C4-2B (cell line): ENCODE data around the gene ARHGAP27.

Experiments
- H3K27ac ChIP-seq: fragments of 450-650 bp; 2 replicates; pipeline ENCODE4 v1.5.1; 2017
- ZFX ChIP-seq: fragments of 450-650 bp; IDR thresholded peaks from 2 replicates; pipeline ENCODE4 v1.6.1; 2017
- TF ChIP-seq, protein P1 (sequence below): fragments of 450-650 bp; conservative IDR thresholded peaks from 2 replicates; pipeline ENCODE4 v1.5.1; 2017; ENCODE audit warnings: mild to moderate bottlenecking

ARHGAP27 gene

DNA sequence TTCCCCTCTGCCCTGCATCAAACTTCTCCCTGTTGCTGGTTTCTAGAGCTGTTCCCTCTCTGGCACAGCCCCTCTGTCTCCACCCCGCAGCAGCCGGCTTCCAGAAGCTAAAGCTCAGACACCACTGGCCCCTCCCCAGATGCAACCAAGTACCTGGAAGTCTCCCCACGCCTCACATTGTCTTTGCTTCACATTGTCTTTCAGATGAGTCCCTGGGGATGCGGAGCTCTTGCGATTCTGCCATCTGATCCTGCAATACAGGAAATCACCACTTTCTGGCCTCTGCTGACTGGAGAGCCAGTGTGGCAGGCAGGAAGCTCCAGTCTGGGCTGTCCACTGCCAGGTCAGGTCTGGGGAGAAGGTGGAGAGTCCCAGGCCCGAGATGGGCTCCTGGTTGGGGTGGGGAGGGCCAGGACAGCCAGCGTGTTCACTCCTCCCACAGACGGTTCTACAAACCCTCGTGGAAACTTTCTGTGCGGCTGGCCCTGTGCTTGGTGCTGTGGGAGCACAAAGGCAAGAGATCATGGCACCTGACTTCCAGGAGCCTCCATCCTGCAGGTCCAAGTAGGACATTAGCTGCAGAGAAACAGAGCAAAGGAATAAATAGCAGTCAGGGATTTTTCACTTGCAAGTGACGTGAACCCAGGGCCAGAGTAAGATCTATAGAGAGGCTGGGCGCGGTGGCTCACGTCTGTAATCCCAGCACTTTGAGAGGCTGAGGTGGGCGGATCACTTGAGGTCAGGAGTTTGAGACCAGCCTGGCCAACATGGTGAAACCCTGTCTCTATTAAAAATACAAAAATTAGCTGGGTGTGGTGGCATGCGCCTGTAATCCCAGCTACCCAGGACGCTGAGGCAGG is 67.9 kb downstream of the ARHGAP27 start:
- no peak for TF ChIP-seq ZFX
- TF ChIP-seq, protein P1, sequence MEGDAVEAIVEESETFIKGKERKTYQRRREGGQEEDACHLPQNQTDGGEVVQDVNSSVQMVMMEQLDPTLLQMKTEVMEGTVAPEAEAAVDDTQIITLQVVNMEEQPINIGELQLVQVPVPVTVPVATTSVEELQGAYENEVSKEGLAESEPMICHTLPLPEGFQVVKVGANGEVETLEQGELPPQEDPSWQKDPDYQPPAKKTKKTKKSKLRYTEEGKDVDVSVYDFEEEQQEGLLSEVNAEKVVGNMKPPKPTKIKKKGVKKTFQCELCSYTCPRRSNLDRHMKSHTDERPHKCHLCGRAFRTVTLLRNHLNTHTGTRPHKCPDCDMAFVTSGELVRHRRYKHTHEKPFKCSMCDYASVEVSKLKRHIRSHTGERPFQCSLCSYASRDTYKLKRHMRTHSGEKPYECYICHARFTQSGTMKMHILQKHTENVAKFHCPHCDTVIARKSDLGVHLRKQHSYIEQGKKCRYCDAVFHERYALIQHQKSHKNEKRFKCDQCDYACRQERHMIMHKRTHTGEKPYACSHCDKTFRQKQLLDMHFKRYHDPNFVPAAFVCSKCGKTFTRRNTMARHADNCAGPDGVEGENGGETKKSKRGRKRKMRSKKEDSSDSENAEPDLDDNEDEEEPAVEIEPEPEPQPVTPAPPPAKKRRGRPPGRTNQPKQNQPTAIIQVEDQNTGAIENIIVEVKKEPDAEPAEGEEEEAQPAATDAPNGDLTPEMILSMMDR, result no peak
- H3K27ac ChIP-seq, result no peak overlapping the region

DNA sequence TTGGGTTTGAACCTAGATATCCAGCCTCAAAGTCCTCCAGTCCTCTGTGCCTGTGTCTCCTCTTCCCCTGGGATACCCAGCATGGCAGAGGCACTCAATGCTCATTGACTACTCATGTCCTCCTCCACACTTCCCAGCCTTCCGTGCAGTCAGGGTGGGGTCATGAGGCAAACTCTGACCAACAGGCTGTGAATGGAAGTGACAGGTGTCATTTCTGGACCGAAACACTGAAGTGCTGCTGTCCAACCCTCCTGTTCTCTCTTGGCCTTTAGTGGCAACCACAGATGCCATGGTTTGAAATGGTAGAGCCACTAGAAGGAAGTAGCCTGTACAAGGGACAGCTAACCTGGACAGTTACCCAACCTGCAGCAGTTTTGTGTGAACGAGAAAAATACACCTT is 69.2 kb downstream of the ARHGAP27 start:
- TF ChIP-seq ZFX, result no peak
- TF ChIP-seq, protein P1, result no peak
- no peak overlapping the region for H3K27ac ChIP-seq

DNA sequence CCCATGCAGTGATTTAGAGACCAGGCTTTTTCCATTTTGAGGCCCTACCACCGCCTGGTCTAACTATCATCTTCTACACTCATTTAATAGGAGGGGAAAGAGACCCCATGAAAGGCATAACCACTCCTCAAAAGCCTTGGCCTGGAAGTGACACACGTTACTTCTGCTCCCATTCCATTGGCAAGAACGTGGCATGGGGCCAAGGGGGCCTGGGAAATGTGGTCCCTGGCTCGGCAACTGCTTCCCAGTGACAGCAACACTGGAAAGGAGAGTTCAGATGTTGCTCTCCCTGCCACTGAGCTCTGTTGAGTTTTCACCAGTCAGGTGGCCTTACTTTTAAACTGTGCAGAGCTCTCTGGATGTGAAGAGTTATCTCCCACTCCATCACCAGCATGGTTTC is 70.7 kb downstream of the ARHGAP27 start:
- H3K27ac ChIP-seq, result no peak overlapping the region

DNA sequence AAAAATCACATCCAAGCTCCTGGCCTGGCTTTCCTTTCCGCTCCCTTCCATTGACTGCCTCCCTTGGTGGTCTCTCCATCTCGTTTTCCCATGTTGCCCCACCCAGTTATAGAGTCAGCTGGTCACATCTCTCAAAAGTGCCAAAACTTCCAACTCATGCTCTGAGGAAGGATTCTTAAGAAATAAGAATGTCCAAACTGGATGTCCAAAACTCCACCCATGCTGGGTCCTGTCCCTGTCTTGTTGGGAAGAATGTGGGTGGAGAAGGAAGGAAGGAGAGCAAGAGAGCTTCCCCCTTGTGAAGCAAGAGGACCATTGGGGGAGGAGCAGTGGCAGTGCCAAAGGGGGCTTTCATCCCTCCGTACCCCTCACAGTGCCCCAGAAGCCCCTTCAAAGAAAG is 71.2 kb downstream of the ARHGAP27 start:
- H3K27ac ChIP-seq, result no peak overlapping the region
- TF ChIP-seq ZFX, result no peak
- TF ChIP-seq, protein P1, result no peak

More for the DNA sequence above, 70.7 kb downstream of the ARHGAP27 start:
- no peak for TF ChIP-seq ZFX
- TF ChIP-seq, protein P1, result no peak

DNA sequence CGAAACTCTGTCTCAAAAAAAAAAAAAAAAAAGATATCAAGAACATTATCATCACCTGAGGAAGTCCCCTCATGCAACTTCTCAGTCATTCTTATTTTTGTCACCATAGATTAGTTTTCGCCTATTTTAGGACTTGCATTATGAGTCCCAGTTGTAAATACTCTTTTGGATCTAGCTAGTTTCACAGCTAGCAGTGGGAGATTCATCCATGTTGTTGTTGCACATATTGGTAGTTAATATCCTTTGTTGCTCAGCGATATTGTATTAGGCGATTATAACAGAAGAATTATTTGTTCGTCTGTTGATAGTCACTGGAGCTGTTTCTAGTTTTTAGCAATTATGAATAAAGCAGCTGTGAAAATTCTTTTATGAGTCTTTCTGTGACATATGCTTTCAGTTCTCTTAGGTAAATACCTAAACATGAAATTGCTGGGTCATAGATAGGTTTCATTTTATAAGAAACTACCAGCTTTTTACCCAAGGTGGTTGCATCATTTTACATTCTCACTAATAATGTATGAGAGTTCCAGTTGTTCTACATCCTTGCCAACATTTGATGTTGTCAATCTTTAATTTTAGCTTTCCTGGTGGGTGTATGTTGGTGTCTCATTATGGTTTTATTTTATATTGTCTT is 75.2 kb downstream of the ARHGAP27 start:
- TF ChIP-seq, protein P1, result no peak
- no peak for TF ChIP-seq ZFX
- H3K27ac ChIP-seq, result no peak overlapping the region

DNA sequence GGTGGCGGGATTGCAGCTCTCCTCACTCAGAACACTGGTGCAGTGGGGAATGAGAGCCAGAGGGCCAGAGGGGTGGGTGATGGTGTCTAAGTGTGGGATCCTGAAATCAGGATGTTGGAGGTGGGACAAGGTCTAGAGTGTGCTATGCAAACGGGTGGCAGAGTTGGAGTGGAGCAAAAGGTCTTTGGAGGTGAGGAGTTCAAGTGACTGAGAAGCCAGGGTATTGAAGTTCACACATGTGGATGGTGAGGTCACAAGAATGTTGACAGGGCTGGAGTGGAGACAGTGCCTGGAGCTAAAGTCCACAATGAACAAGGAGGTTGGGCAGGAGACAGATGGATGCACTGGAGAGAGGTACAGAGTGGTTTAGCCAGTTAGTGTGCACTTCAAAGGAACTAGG is 77.6 kb downstream of the ARHGAP27 start:
- no peak for TF ChIP-seq ZFX
- TF ChIP-seq, protein P1, result no peak

DNA sequence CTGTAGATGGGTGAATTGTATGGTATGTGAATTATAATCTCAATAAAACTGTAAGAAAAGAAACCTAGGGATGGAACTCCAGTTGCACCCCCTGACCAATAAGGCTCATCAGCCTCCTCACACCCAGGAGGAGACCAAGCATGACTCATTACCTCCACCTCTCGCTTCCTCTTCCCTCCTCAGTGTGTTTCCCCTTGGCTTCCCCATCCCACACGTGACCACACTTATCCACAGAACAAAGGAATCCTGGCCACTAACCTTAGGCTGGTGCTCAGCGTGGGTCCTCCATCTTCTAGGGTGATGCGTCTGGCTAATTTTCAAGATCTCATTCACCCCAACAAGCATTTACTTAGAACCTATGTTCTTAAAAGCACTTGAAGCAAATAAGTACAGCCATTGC is 79.6 kb downstream of the ARHGAP27 start:
- no peak overlapping the region for H3K27ac ChIP-seq
- no peak for TF ChIP-seq ZFX
- TF ChIP-seq, protein P1, result no peak

More for the DNA sequence above, 77.6 kb downstream of the ARHGAP27 start:
- H3K27ac ChIP-seq, result no peak overlapping the region
